ENCODE results near the gene SKI.

SKI gene

GRCh38 chr1:2253797-2254480 is 25.8 kb downstream of the SKI start:
- TF ChIP-seq CTCF (IDR thresholded peaks at IDR 0.05; ENCODE audit: low read depth, low read length, poor library complexity, severe bottlenecking) (no peak), EZH2phosphoT487 (IDR thresholded peaks at IDR 0.05; ENCODE audit: borderline replicate concordance, low read length) (no peak)
- Histone ChIP-seq H3K27ac (ENCODE audit: low read depth, low read length) (no peak overlapping the region), H3K9me2 (replicated peaks; ENCODE audit: control insufficient read depth, low read length) (no peaks in the 10 kb centered on the region), H3K79me2 (ENCODE audit: control insufficient read depth, low read length) (no peaks in the 10 kb centered on the region), H4K20me1 (ENCODE audit: control insufficient read depth, insufficient read depth, low read depth, low read length) (no peaks in the 10 kb centered on the region), H3K4me2 (ENCODE audit: low read length) (no peak overlapping the region), H3K4me3 (ENCODE audit: low read length) (no peak overlapping the region), H3K9me3 (ENCODE audit: control insufficient read depth, insufficient read depth, low read length) (peaks cover 48% of the 10 kb centered on the region), H3K4me1 (ENCODE audit: control insufficient read depth, low read length) (peaks cover 19% of the 10 kb centered on the region), H3K27me3 (ENCODE audit: control insufficient read depth, low read length) (no peaks in the 10 kb centered on the region), H3F3A (ENCODE audit: control insufficient read depth, insufficient read depth) (peaks cover 24% of the 10 kb centered on the region), H3K36me3 (ENCODE audit: control insufficient read depth, low read length) (peaks cover 4% of the 10 kb centered on the region; the same call in 1 of the 2 replicates)

- Histone ChIP-seq H3K4me1 (ENCODE audit: control insufficient read depth, low read length) (peaks cover 19% of the 10 kb centered on the region), H3K9me3 (ENCODE audit: control insufficient read depth, insufficient read depth, low read length) (peaks cover 48% of the 10 kb centered on the region), H3F3A (ENCODE audit: control insufficient read depth, insufficient read depth) (peaks cover 24% of the 10 kb centered on the region), H3K36me3 (ENCODE audit: control insufficient read depth, low read length) (peaks cover 4% of the 10 kb centered on the region; the same call in 1 of the 2 replicates), H3K27me3 (ENCODE audit: control insufficient read depth, low read length) (no peaks in the 10 kb centered on the region), H3K79me2 (ENCODE audit: control insufficient read depth, low read length) (no peaks in the 10 kb centered on the region), H3K4me3 (ENCODE audit: low read length) (peak overlapping the region; percentile 35), H3K9me2 (replicated peaks; ENCODE audit: control insufficient read depth, low read length) (no peaks in the 10 kb centered on the region), H4K20me1 (ENCODE audit: control insufficient read depth, insufficient read depth, low read depth, low read length) (no peaks in the 10 kb centered on the region), H3K27ac (ENCODE audit: low read depth, low read length) (peak overlapping the region; percentile 75), H3K4me2 (ENCODE audit: low read length) (peak overlapping the region; percentile 28; the same call in 1 of the 2 replicates)
- TF ChIP-seq CTCF (IDR thresholded peaks at IDR 0.05; ENCODE audit: low read depth, low read length, poor library complexity, severe bottlenecking) (no peak), EZH2phosphoT487 (IDR thresholded peaks at IDR 0.05; ENCODE audit: borderline replicate concordance, low read length) (no peak)
These were observed 26.9 kb downstream of the SKI start for GRCh38 chr1:2255047-2255419.

GRCh38 chr1:2255420-2256369 is 27.6 kb downstream of the SKI start:
- H3F3A ChIP-seq (ENCODE audit: control insufficient read depth, insufficient read depth), result peaks cover 24% of the 10 kb centered on the region
- H3K79me2 ChIP-seq (ENCODE audit: control insufficient read depth, low read length), result no peaks in the 10 kb centered on the region
- H3K27ac ChIP-seq (ENCODE audit: low read depth, low read length), result peak overlapping the region; percentile 75
- peak overlapping the region; percentile 35 for H3K4me3 ChIP-seq (ENCODE audit: low read length)
- H3K4me1 ChIP-seq (ENCODE audit: control insufficient read depth, low read length), result peaks cover 19% of the 10 kb centered on the region
- TF ChIP-seq CTCF (IDR thresholded peaks at IDR 0.05; ENCODE audit: low read depth, low read length, poor library complexity, severe bottlenecking) (no peak), EZH2phosphoT487 (IDR thresholded peaks at IDR 0.05; ENCODE audit: borderline replicate concordance, low read length) (no peak)
- no peaks in the 10 kb centered on the region for H3K27me3 ChIP-seq (ENCODE audit: control insufficient read depth, low read length)
- H3K9me2 ChIP-seq (replicated peaks; ENCODE audit: control insufficient read depth, low read length), result no peaks in the 10 kb centered on the region
- no peaks in the 10 kb centered on the region for H4K20me1 ChIP-seq (ENCODE audit: control insufficient read depth, insufficient read depth, low read depth, low read length)
- H3K36me3 ChIP-seq (ENCODE audit: control insufficient read depth, low read length), result peaks cover 4% of the 10 kb centered on the region; the same call in 1 of the 2 replicates
- H3K4me2 ChIP-seq (ENCODE audit: low read length), result peak overlapping the region; percentile 28; the same call in 1 of the 2 replicates
- H3K9me3 ChIP-seq (ENCODE audit: control insufficient read depth, insufficient read depth, low read length), result peaks cover 48% of the 10 kb centered on the region
